Type B pancreatic cell (in vitro differentiated cells): ENCODE data around the gene CAMK1D. TPM values are rescaled to one million over a fixed set of nuclear protein-coding genes. Genes with fewer than 3 reads are reported as not detected.

Experiments used
- DNase-seq: peaks from one replicate; pipeline ENCODE4 v3.0.0; 2021; ENCODE audit warnings: mixed read lengths; ENCODE audit not compliant: unreplicated experiment; ENCODE audit errors: extremely low spot score
- H3K27ac Mint-ChIP-seq: 2 replicates; pipeline ENCODE4 v1.8.0; 2021; ENCODE audit warnings: mild to moderate bottlenecking, mixed read lengths
- H3K27me3 Mint-ChIP-seq: 2 replicates; pipeline ENCODE4 v1.8.0; 2021; ENCODE audit warnings: mixed read lengths
- H3K36me3 Mint-ChIP-seq: 2 replicates; pipeline ENCODE4 v1.8.0; 2021; ENCODE audit warnings: mixed read lengths
- H3K4me1 Mint-ChIP-seq: one replicate; pipeline ENCODE4 v1.8.0; 2021; ENCODE audit warnings: mixed read lengths; ENCODE audit not compliant: unreplicated experiment
- H3K4me3 Mint-ChIP-seq: 2 replicates; pipeline ENCODE4 v1.8.0; 2021; ENCODE audit warnings: mild to moderate bottlenecking, mixed read lengths
- H3K9me3 Mint-ChIP-seq: 2 replicates; pipeline ENCODE4 v1.8.0; 2021; ENCODE audit warnings: mixed read lengths
- CTCF ChIP-seq: fragments of 200-600 bp; sonication (generic); conservative IDR thresholded peaks from 2 replicates; pipeline ENCODE4 v1.5.0; 2021; ENCODE audit warnings: antibody characterized with exemption, mild to moderate bottlenecking
- total RNA-seq: library from RNA; stranded (reverse); gene quantifications from 2 replicates; pipeline ENCODE4 v1.2.1, GENCODE V29; 2021; ENCODE audit warnings: low replicate concordance

The CAMK1D gene
- total RNA-seq, 1 donor from 2014 or later, result 12.2 TPM

DNA sequence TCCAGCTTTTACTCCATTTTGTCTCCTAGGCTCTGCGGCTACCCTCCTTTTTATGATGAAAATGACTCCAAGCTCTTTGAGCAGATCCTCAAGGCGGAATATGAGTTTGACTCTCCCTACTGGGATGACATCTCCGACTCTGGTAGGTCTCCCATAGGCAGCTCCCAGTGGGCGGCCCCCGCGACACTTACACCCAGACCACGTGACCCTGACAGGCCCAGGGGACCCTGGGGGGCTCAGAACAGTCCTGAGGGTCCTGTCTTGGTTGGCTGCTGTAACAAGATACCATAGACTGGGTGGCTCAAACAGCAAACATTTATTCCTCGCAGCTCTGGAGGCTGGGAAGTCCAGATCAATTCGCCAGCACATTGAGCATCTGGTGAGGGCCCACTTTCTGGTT is 464.8 kb downstream of the CAMK1D start:
- no peak overlapping the region for H3K27ac Mint-ChIP-seq
- no peak for DNase-seq
- peaks cover 6% of the 10 kb centered on the region for H3K9me3 Mint-ChIP-seq
- TF ChIP-seq CTCF, result no peak
- H3K36me3 Mint-ChIP-seq, result peaks cover 17% of the 10 kb centered on the region
- no peaks in the 10 kb centered on the region for H3K27me3 Mint-ChIP-seq
- H3K4me3 Mint-ChIP-seq, result no peak overlapping the region
- H3K4me1 Mint-ChIP-seq, result peaks cover 4% of the 10 kb centered on the region

DNA sequence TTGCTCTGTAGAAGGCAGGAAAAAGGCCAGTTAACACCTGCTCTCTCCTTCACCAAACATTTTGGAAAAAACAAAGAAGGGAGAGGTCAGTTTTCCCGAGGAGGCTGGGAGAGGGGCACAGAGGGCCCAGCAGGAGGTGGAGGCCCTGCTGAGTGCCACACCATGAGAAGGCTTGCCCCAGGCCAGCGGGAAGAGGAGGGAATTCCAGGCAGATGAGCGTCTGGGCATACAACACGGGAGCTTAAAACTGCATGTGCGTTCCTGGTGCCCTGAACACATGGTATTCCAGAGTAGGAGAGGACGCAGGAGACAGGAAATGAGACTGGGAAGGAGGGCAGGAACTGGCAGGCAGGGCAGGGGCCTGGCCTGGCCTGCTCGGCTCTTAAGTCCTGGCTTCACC is 469.7 kb downstream of the CAMK1D start:
- no peak overlapping the region for H3K4me3 Mint-ChIP-seq
- TF ChIP-seq CTCF, result no peak

DNA sequence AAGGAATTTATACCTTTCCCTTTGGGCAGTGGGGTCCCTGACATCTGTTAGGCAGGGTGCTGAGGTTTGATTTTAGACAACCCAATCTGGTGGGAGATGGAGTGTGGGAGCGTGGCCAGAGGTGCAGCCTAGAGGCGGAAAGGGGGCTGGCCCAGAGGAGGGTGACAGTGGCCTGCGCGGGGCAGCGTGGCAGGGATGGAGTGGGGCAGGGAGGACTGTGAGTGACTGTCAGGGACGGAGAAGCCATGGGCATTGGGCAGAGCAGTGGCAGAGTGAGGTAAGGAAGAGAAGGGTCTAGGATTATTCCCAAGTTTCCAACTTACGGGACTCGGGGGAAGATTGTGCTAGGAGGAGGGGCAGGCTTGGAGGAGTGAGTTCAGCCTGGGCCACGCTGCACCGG is 470.3 kb downstream of the CAMK1D start:
- H3K9me3 Mint-ChIP-seq, result no peaks in the 10 kb centered on the region
- H3K36me3 Mint-ChIP-seq, result peaks cover 16% of the 10 kb centered on the region
- peaks cover 20% of the 10 kb centered on the region for H3K4me1 Mint-ChIP-seq
- H3K4me3 Mint-ChIP-seq, result no peak overlapping the region
- no peak overlapping the region for H3K27ac Mint-ChIP-seq
- TF ChIP-seq CTCF, result no peak
- H3K27me3 Mint-ChIP-seq, result no peaks in the 10 kb centered on the region
- no peak for DNase-seq

More for the DNA sequence above, 469.7 kb downstream of the CAMK1D start:
- peaks cover 16% of the 10 kb centered on the region for H3K36me3 Mint-ChIP-seq
- H3K4me1 Mint-ChIP-seq, result peaks cover 20% of the 10 kb centered on the region
- H3K9me3 Mint-ChIP-seq, result no peaks in the 10 kb centered on the region
- no peaks in the 10 kb centered on the region for H3K27me3 Mint-ChIP-seq
- peak overlapping the region; percentile 52 for H3K27ac Mint-ChIP-seq
- no peak for DNase-seq

GRCh38 chr10:12822126-12822892 is 473.0 kb downstream of the CAMK1D start:
- Mint-ChIP-seq H3K27ac (no peak overlapping the region), H3K27me3 (no peaks in the 10 kb centered on the region), H3K36me3 (peaks cover 16% of the 10 kb centered on the region), H3K9me3 (no peaks in the 10 kb centered on the region), H3K4me1 (peaks cover 20% of the 10 kb centered on the region), H3K4me3 (no peak overlapping the region)
- no peak for DNase-seq
- TF ChIP-seq CTCF, result no peak

- DNase-seq, result no peak
- Mint-ChIP-seq H3K36me3 (peaks cover 15% of the 10 kb centered on the region), H3K4me1 (peaks cover 20% of the 10 kb centered on the region), H3K27me3 (no peaks in the 10 kb centered on the region), H3K27ac (no peak overlapping the region), H3K4me3 (no peak overlapping the region), H3K9me3 (no peaks in the 10 kb centered on the region)
- no peak for TF ChIP-seq CTCF
These were observed 473.5 kb downstream of the CAMK1D start for GRCh38 chr10:12822893-12823170.

DNA sequence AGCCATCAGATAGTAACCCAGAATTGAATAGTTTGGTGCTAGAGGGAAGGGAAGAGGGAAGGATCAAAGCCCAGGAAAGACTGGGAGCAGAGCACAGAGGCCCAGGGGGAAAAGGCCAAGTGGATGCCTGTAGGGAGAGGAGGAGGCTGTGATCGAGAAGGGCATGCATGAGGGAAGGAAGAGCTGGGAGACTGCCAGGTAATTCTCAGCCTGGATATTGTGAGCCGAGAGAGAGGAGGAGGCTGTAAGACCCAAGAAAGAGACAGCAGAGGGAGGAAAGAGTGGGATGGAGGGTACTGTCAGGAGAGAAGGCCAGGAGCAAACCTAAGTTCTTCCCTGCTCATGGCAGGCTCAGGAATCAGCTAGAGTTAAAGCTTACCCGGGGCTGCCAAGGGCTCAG is 474.0 kb downstream of the CAMK1D start:
- no peak overlapping the region for H3K27ac Mint-ChIP-seq
- no peak for TF ChIP-seq CTCF
- H3K27me3 Mint-ChIP-seq, result no peaks in the 10 kb centered on the region
- no peak for DNase-seq
- H3K36me3 Mint-ChIP-seq, result peaks cover 16% of the 10 kb centered on the region
- H3K4me1 Mint-ChIP-seq, result peaks cover 20% of the 10 kb centered on the region
- peak overlapping the region; percentile 4 for H3K4me3 Mint-ChIP-seq
- no peaks in the 10 kb centered on the region for H3K9me3 Mint-ChIP-seq
